ENCODE measurements around the gene NPB. TPM values are rescaled to one million over a fixed set of nuclear protein-coding genes. Genes with fewer than 3 reads are reported as not detected.

NPB gene
- total RNA-seq, 6 experiments from 2014 or later = 0.12 to 1.5 (median 0.87) TPM; not detected in 2

DNA sequence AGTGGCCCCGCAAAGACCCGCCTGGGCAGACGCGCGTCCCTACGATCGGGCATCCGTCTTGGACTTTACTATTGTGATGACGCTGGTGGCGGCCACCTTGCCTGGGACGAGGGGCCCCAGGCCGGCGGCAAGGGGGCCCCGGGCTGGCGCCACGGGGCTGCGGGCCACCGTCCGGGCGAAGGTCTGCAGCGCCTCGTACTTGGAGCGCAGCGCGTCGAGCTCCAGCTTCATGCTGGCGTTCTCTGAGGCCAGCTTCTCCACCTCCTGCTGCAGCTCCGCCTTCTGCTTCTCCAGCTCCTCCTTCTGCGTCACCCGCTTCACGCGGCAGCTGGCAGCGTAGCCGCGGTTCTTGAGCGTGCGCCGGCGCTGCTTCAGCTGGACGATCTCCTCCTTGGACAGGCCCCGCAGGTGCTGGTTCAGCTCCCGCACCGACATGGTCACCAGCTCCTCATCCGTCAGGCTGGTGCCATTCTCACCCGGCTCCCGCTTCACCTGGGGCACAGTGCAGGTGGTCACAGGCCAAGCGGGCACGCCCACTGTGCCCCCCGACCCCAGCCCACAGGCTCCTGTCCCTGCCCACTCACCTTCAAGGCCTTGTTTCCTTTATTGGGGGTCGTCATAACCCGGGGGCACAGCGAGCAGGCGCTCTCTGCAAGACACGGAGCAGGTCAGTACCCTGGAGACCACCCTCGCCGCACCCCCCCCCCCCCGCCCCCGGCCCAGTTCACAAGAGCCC is 20.7 kb downstream of the NPB start:
- intact Hi-C loops (cut with DNase I) = no loop called here
- Histone ChIP-seq H3K4me1 (peaks cover 0 to 70% (median 34%) of the 10 kb centered on the region in 4 donors), H3K27ac (peak overlapping the region in 1 of 3 donors; percentile 80), H3K27me3 (no peaks in the 10 kb centered on the region), H3K36me3 (peaks cover 0 to 10% (median 4%) of the 10 kb centered on the region in 4 donors), H3K4me3 (peak overlapping the region in 2 of 3 donors; percentile 48 to 57), H3K9me3 (no peaks in the 10 kb centered on the region)
- WGBS (ENCODE audit: insufficient coverage, low coverage, low lambda C conversion rate, missing lambda C conversion rate) = 55% methylated on average over 8 of the region's 58 CpGs
- no peak for DNase-seq
- ATAC-seq = no peak
- TF ChIP-seq POLR2A (IDR thresholded peaks at IDR 0.05) = no peak
- TF ChIP-seq, protein P1, sequence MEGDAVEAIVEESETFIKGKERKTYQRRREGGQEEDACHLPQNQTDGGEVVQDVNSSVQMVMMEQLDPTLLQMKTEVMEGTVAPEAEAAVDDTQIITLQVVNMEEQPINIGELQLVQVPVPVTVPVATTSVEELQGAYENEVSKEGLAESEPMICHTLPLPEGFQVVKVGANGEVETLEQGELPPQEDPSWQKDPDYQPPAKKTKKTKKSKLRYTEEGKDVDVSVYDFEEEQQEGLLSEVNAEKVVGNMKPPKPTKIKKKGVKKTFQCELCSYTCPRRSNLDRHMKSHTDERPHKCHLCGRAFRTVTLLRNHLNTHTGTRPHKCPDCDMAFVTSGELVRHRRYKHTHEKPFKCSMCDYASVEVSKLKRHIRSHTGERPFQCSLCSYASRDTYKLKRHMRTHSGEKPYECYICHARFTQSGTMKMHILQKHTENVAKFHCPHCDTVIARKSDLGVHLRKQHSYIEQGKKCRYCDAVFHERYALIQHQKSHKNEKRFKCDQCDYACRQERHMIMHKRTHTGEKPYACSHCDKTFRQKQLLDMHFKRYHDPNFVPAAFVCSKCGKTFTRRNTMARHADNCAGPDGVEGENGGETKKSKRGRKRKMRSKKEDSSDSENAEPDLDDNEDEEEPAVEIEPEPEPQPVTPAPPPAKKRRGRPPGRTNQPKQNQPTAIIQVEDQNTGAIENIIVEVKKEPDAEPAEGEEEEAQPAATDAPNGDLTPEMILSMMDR (IDR thresholded peaks at IDR 0.05) = no peak

DNA sequence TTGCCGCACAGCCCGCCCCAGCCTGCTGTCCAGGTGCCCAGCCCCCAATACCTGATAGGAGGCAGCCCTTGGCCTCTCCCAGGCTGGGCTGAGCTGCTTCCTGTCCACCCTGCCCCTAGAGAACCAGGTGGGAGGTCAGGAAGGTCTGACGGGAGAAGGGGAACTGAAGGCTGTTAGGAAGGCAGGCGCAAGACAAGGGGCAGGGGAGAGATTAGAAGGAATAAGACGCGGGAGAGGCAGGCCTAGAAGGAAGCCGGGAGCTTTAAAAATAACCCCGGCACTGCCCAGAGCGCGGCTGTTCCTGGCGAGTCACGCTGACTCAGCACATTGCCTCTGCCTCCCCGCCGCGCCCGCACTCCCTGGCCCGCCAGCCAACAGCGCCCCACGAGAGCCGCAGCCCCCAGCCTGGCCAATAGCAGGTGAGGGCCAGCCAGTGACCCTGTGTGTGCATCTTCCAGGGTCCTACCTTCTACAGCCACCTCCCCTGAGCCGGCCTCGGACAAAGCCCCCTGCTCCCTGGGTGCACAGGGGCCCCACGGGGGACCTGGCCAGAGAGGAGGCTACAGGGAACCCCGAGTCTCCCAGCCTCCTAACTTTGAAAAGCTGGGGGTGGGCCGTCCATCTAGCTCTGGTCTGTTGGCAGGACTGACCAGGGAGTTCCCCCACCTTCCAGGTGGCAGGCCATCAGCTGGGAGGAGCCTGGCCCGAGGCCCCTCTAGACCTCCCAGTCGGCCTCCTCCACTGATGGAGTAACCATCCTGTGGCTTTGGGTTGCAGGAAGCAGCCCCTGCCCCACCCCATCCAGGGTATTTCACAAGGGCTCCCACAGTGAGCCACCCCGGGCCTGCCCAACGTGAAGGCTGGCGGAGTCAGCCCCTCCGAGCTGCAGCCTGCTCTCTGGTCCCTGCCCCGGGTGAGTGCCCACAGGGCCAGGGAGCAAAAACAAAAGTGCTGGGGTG is 21.5 kb downstream of the NPB start:
- 4% methylated on average over 8 of the region's 32 CpGs for WGBS (ENCODE audit: insufficient coverage, low coverage, low lambda C conversion rate, missing lambda C conversion rate)
- H3K9me3 ChIP-seq = no peaks in the 10 kb centered on the region
- H3K27me3 ChIP-seq = no peaks in the 10 kb centered on the region
- peaks cover 0 to 10% (median 4%) of the 10 kb centered on the region in 4 donors for H3K36me3 ChIP-seq
- intact Hi-C loops (cut with DNase I) = no loop called here
- H3K4me1 ChIP-seq = peaks cover 0 to 72% (median 31%) of the 10 kb centered on the region in 4 donors
- ATAC-seq = peak; percentile 33 to 43 (median 42)
- TF ChIP-seq POLR2A (IDR thresholded peaks at IDR 0.05) = peak; percentile 27
- TF ChIP-seq, protein P1 (IDR thresholded peaks at IDR 0.05) = no peak
- DNase-seq = peak; percentile 79 to 88 (median 82)
- peak overlapping the region; percentile 29 to 57 (median 48) for H3K4me3 ChIP-seq
- H3K27ac ChIP-seq = peak overlapping the region; percentile 36 to 80 (median 54)

DNA sequence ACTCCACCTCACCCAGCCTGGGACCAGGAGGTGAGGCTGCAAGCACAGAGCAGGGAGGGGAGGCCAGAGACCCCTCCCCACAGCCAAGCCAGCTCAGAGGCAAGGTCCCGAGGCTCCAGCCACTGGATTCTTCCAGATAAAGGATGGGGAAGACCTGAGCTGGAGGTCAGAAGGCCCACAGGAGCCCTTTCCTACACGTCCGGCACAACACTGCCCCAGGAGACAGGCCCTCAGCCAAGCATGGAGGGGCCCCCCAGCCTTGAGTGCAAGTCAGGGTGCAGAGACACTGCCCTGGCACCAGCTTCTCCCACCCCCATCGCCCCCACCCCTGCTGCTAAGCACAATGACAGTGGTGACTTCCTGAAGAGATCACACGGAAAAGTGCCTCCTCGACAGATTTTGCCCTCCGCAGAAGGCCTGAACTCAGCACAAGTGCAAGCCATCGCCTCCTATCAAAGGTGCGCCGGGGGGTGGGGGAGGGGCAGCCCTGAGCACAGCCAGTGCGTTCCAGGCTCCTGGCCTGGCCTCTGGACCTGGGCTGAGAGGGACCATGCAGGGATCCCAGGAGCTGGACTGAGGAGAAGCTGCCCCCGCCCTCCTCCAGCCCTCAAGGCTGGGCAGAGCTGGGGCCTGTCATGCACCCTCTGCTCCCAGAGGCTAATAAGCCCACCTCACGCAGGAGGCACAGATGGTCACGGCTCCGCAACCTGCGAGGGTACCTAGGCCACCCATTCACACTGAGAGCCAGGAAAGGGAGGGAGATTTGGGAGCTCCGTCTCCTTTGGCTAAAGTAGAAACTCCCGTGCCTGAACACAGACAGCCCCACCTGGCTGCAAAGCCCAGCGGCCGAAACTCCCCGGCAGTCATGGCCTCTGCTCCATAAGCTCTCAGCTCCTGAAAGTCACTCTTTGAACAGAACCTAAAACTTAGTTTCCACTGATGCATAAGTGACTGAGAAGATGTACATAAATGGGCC is 22.8 kb downstream of the NPB start:
- intact Hi-C loops (cut with DNase I) = no loop called here
- H3K36me3 ChIP-seq = peaks cover 0 to 10% (median 4%) of the 10 kb centered on the region in 4 donors
- ATAC-seq = peak; percentile 6 to 48 (median 30)
- TF ChIP-seq, protein P1 (IDR thresholded peaks at IDR 0.05) = no peak
- no peak for TF ChIP-seq POLR2A (IDR thresholded peaks at IDR 0.05)
- peaks cover 0 to 64% (median 31%) of the 10 kb centered on the region in 4 donors for H3K4me1 ChIP-seq
- no peaks in the 10 kb centered on the region for H3K27me3 ChIP-seq
- H3K4me3 ChIP-seq = peak overlapping the region; percentile 1 to 57 (median 5)
- WGBS (ENCODE audit: insufficient coverage, low coverage, low lambda C conversion rate, missing lambda C conversion rate) = 29% methylated on average over 11 of the region's 21 CpGs
- peak overlapping the region in 2 of 3 donors; percentile 54 to 80 for H3K27ac ChIP-seq
- no peaks in the 10 kb centered on the region for H3K9me3 ChIP-seq
- peak in 2 of 3 donors; percentile 86 to 87 for DNase-seq
